HepG2 (cell line): ENCODE measurements around the gene PPP1R12A. TPM values are rescaled to one million over a fixed set of nuclear protein-coding genes. Genes with fewer than 3 reads are reported as not detected.
A peak's percentile ranks its signal among the peaks of the same experiment; 100 is the strongest.

Experiments used
- ATAC-seq: fragments of 200-7000 bp; cut with Tn5 transposase; 3 replicates; pipeline ENCODE4 v1.9.1; 2020; ENCODE audit warnings: mild to moderate bottlenecking, moderate library complexity
- BruUV-seq: library from RNA; stranded (reverse); fragments of 400-500 nt; replicated peaks from 2 replicates; lab custom pipeline; 2021; lab: Mats Ljungman, UMichigan
- CTCF ChIA-PET: fragments of 300-600 bp; formaldehyde crosslinking; extraction: SDS; loops from one replicate; lab custom pipeline; 2021; ENCODE audit warnings: low total read pairs, inconsistent platforms, low intra/inter-chr PET ratio; lab: Yijun Ruan, JAX
- POLR2A ChIA-PET: fragments of 350-600 bp; sonication (Branson Sonifier 250); formaldehyde crosslinking; loops from one replicate; lab custom pipeline; 2020; ENCODE audit warnings: antibody characterized with exemption, inconsistent platforms; lab: Yijun Ruan, JAX
- DNase-seq: peaks from one replicate; pipeline ENCODE4 v3.0.0-alpha.2; 2015; ENCODE audit warnings: low spot score
- FAIRE-seq: peaks from 3 replicates; lab custom pipeline; 2011; peaks lifted over from hg19 to GRCh38; lab: Jason Lieb, UNC
- H2AFZ ChIP-seq: one replicate; pipeline ENCODE4 v1.6.1; 2011; ENCODE audit warnings: low read length, inconsistent platforms
- H3K27ac ChIP-seq: fragments of 300-600 bp; 3 replicates; pipeline ENCODE4 v1.8.0; 2011; ENCODE audit warnings: mixed run types, mild to moderate bottlenecking, mixed read lengths, low read length, inconsistent platforms; ENCODE audit not compliant: insufficient read depth; ENCODE audit errors: extremely low read length
- H3K27me3 ChIP-seq, 2 experiments: fragments of 200-600 bp in 1 of 2; 2 replicates in 1 of 2; 3 replicates in 1 of 2; pipeline versions ENCODE4 v1.6.0 to v1.8.0; 2011; ENCODE audit warnings: low read length in 2 of 2, mild to moderate bottlenecking in 2 of 2, moderate library complexity in 2 of 2, inconsistent platforms in 1 of 2; ENCODE audit not compliant: insufficient read depth in 2 of 2, control insufficient read depth in 1 of 2
- H3K36me3 ChIP-seq, 2 experiments: fragments of 200-600 bp in 1 of 2; replicated peaks in 1 of 2; 2 replicates in 1 of 2; 3 replicates in 1 of 2; pipeline versions ENCODE4 v1.5.1 to v1.8.0; 2011; ENCODE audit warnings: low read length in 2 of 2, inconsistent platforms in 1 of 2; ENCODE audit not compliant: insufficient read depth in 2 of 2, control insufficient read depth in 1 of 2
- H3K4me1 ChIP-seq: 2 replicates; pipeline ENCODE4 v1.5.1; 2012; ENCODE audit warnings: low read length, inconsistent platforms; ENCODE audit not compliant: insufficient read depth
- H3K4me2 ChIP-seq: 2 replicates; pipeline ENCODE4 v1.6.0; 2011; ENCODE audit warnings: low read depth, low read length, inconsistent platforms
- H3K4me3 ChIP-seq, 3 experiments: fragments of 200-600 bp in 1 of 3; sonication (generic), shearing (Covaris generic) in 1 of 3; replicated peaks in 1 of 3; 2 replicates each; pipeline ENCODE4 v1.5.1; 2011 to 2016; ENCODE audit warnings: low read length in 3 of 3, inconsistent platforms in 2 of 3, low read depth in 2 of 3, mild to moderate bottlenecking in 2 of 3, control low read depth in 1 of 3, mixed read lengths in 1 of 3; ENCODE audit not compliant: insufficient read depth in 1 of 3
- H3K79me2 ChIP-seq: one replicate; pipeline ENCODE4 v1.6.1; 2011; ENCODE audit warnings: low read length, inconsistent platforms; ENCODE audit not compliant: insufficient read depth
- H3K9ac ChIP-seq: 2 replicates; pipeline ENCODE4 v1.6.0; 2011; ENCODE audit warnings: mild to moderate bottlenecking, low read depth, low read length, inconsistent platforms; ENCODE audit not compliant: insufficient read depth
- H3K9me3 ChIP-seq: 2 replicates; pipeline ENCODE4 v1.5.1; 2012; ENCODE audit warnings: mild to moderate bottlenecking, low read length
- H4K20me1 ChIP-seq: 2 replicates; pipeline ENCODE4 v1.6.0; 2011; ENCODE audit warnings: inconsistent platforms, mild to moderate bottlenecking, low read length, moderate library complexity; ENCODE audit not compliant: insufficient read depth
- ATF7 ChIP-seq, 2 experiments: fragments of 450-650 bp in 1 of 2; sonication (generic) in 1 of 2; formaldehyde crosslinking in 1 of 2; IDR thresholded peaks; 2 replicates each; pipeline versions ENCODE4 v1.4.0 to v1.6.1; 2016 to 2020; ENCODE audit warnings: antibody characterized with exemption in 1 of 2, mild to moderate bottlenecking in 1 of 2, missing genetic modification reagents in 1 of 2
- EEA1 ChIP-seq: sonication (generic); formaldehyde crosslinking; IDR thresholded peaks from 2 replicates; pipeline ENCODE4 v1.5.1; 2020; ENCODE audit warnings: mild to moderate bottlenecking, missing genetic modification reagents, borderline replicate concordance
- HES4 ChIP-seq: sonication (generic); formaldehyde crosslinking; IDR thresholded peaks from 2 replicates; pipeline ENCODE4 v1.9.0; 2021; ENCODE audit warnings: mild to moderate bottlenecking, missing genetic modification reagents, borderline replicate concordance
- HOXA5 ChIP-seq: sonication (generic); formaldehyde crosslinking; IDR thresholded peaks from 2 replicates; pipeline ENCODE4 v1.4.0; 2020; ENCODE audit warnings: missing genetic modification reagents
- ZNF788 ChIP-seq: sonication (generic); formaldehyde crosslinking; IDR thresholded peaks from 2 replicates; pipeline ENCODE4 v1.5.0; 2020; ENCODE audit warnings: mild to moderate bottlenecking, missing genetic modification reagents, borderline replicate concordance
- ZSCAN29 ChIP-seq: sonication (generic); formaldehyde crosslinking; conservative IDR thresholded peaks from 2 replicates; pipeline ENCODE4 v1.4.0; 2020; ENCODE audit warnings: mild to moderate bottlenecking, missing genetic modification reagents
- WGBS: methylation state at CpG from one replicate; pipeline ENCODE4 v1.1.6; 2017; ENCODE audit warnings: low lambda C conversion rate; 5-methylcytosine and 5-hydroxymethylcytosine counted together
- in situ Hi-C: cut with HindIII; loops from 2 replicates; pipeline ENCODE4 v1.10.0; 2017; ENCODE audit warnings: low pct_unique_long_range_greater_than_20kb; ENCODE audit not compliant: extremely low pct_ligation_motif_present
- intact Hi-C: fragments of 100-400 bp; cut with micrococcal nuclease; formaldehyde crosslinking; loops from one replicate; pipeline ENCODE4 v1.10.0; 2022; ENCODE audit not compliant: unreplicated experiment
- polyA plus RNA-seq, 8 experiments: library from polyadenylated mRNA; depleted of rRNA in 3 of 8; stranded (reverse) in 7 of 8; unstranded in 1 of 8; fragments of >200 nt; fragmentation: Illumina TruSeq in 4 of 8; extraction: Trizol in 4 of 8; gene quantifications; 2 replicates each; pipeline versions ENCODE4 v1.2.1 to v1.2.3, GENCODE V29; 2011 to 2016; ENCODE audit warnings: low read depth in 4 of 8, missing spikeins in 1 of 8, mixed read lengths in 1 of 8; ENCODE audit not compliant: insufficient read depth in 1 of 8
- small RNA-seq, 3 experiments: library from RNA; depleted of rRNA; stranded (forward); fragments of <200 nt; gene quantifications; one replicate each; pipeline ENCODE3, GENCODE V24; 2012; ENCODE audit warnings: low read depth in 2 of 3, low replicate concordance in 1 of 3; ENCODE audit not compliant: insufficient read length in 3 of 3, insufficient read depth in 2 of 3
- total RNA-seq, 5 experiments: library from RNA; depleted of rRNA; stranded (reverse); fragments of >200 nt; fragmentation: Illumina TruSeq; extraction: Trizol; gene quantifications; 2 replicates each; pipeline ENCODE4 v1.2.3, GENCODE V29; 2016; ENCODE audit warnings: low read depth in 1 of 5

PPP1R12A gene
- total and polyA plus RNA-seq, 2 of the 13 experiments (the other 11 are each of a cell fraction or from before 2014, with no cell fraction given) = 23.8 to 50.0 TPM

DNA sequence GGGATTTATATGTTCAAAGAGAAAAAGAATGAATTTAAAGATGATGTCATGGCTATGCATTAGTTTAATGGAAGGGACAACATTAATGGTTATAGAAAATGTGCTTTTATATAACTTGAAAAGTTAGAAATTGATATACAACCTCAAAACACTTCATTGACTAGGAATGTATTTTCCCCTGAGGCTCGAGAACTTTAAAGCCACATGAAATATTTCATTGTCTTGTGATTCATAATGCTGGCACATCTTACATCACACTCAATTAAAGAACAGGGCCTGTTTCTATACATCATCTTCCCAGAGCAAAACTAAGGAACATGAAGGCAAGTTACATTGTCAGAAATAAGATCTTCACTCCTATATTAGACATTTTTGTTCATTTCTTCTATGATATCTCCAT is 208.9 kb downstream of the PPP1R12A start:
- BruUV-seq = no TSS peak
- no peak overlapping the region for H3K27ac ChIP-seq
- H3K9ac ChIP-seq = no peak overlapping the region
- in situ Hi-C loops = no loop called here
- DNase-seq = no peak
- no peak for FAIRE-seq
- ChIA-PET CTCF (no interaction called here), POLR2A (no interaction called here)
- H3K4me1 ChIP-seq = no peaks in the 10 kb centered on the region
- no peak for TF ChIP-seq HES4 (CRISPR knock-in tag)
- TF ChIP-seq EEA1 = no peak
- TF ChIP-seq HOXA5 = no peak
- peak; percentile 85 for TF ChIP-seq ATF7 (IDR thresholded peaks at IDR 0.05)
- TF ChIP-seq ATF7 (CRISPR knock-in tag; IDR thresholded peaks at IDR 0.05) = no peak
- TF ChIP-seq ZSCAN29 (CRISPR knock-in tag) = no peak
- TF ChIP-seq ZNF788 (CRISPR knock-in tag) = no peak
- 44% methylated on average over 1 of the region's 1 CpG for WGBS
- H3K4me2 ChIP-seq = no peak overlapping the region
- no peaks in the 10 kb centered on the region for H3K36me3 ChIP-seq
- ATAC-seq = no peak
- no peak overlapping the region for H3K4me3 ChIP-seq
- no peak overlapping the region for H2AFZ ChIP-seq
- no peaks in the 10 kb centered on the region for H4K20me1 ChIP-seq
- intact Hi-C loops = no loop called here
- H3K27me3 ChIP-seq = no peaks in the 10 kb centered on the region
- no peaks in the 10 kb centered on the region for H3K79me2 ChIP-seq
- no peaks in the 10 kb centered on the region for H3K9me3 ChIP-seq

Small RNA genes lying within 50 kb of the gene (small RNA-seq; reads per million reads assigned to genes)
- 0 reads per million in 3 experiments for gene RNA5SP363

Other genes with a start within 250 kb of the PPP1R12A start
- 36.1 and 37.4 TPM in 2 replicates for gene PAWR, start 244.1 kb downstream of the PPP1R12A start, total RNA-seq (2016; rRNA removed; fragmentation: Illumina TruSeq; extraction: Trizol)
- gene PAWR, start 244.1 kb downstream of the PPP1R12A start, polyA plus RNA-seq (2011; rRNA removed) = 23.1 and 29.1 TPM in 2 replicates
- not detected in 2 replicates for gene OTOGL, start 164.4 kb upstream of the PPP1R12A start, total RNA-seq (2016; rRNA removed; fragmentation: Illumina TruSeq; extraction: Trizol)
- gene OTOGL, start 164.4 kb upstream of the PPP1R12A start, polyA plus RNA-seq (2011; rRNA removed) = not detected in 2 replicates